Measurements from ENCODE around the gene PPP1R13L.
"Not testable (repeated sequence)": the region's sequence is repeated elsewhere in the genome, so short reads cannot be mapped to it uniquely, and the experiment has no call there.

Gene PPP1R13L

GRCh38 chr19:45340899-45341453, 63.9 kb downstream of the PPP1R13L start:
- Histone ChIP-seq H3K4me1 (ENCODE audit: insufficient read depth, low read length) (no peaks in the 10 kb centered on the region), H3K27ac (ENCODE audit: low read depth, low read length) (no peak overlapping the region), H3K36me3 (ENCODE audit: insufficient read depth, low read length) (no peaks in the 10 kb centered on the region), H3K4me3 (ENCODE audit: low read length) (peak overlapping the region; percentile 59), H3K9ac (ENCODE audit: low read depth, low read length) (no peak overlapping the region), H3K27me3 (ENCODE audit: insufficient read depth, low read length) (peaks cover 25% of the 10 kb centered on the region), H3K9me3 (ENCODE audit: insufficient read depth, low read depth, low read length) (no peaks in the 10 kb centered on the region)
- WGBS: 25% methylated on average over 25 of the region's 25 CpGs

- H3K27ac ChIP-seq (ENCODE audit: low read depth, low read length): no peak within 1 kb of the TSS
- H3K9me3 ChIP-seq (ENCODE audit: insufficient read depth, low read depth, low read length): no peaks in the 10 kb centered on the region
- H3K36me3 ChIP-seq (ENCODE audit: insufficient read depth, low read length): no peaks in the 10 kb centered on the region
- no peak within 1 kb of the TSS for H3K9ac ChIP-seq (ENCODE audit: low read depth, low read length)
- H3K4me1 ChIP-seq (ENCODE audit: insufficient read depth, low read length): no peaks in the 10 kb centered on the region
- 11% methylated on average over 50 of the region's 50 CpGs for WGBS
- H3K27me3 ChIP-seq (ENCODE audit: insufficient read depth, low read length): peaks cover 25% of the 10 kb centered on the region
- H3K4me3 ChIP-seq (ENCODE audit: low read length): peak within 1 kb of the TSS; percentile 59
These were observed 64.5 kb downstream of the PPP1R13L start, which contains the start of gene KLC3 for GRCh38 chr19:45340232-45340898. KLC3 (plus strand) TSS chr19:45340750; CDS start chr19:45345542, 4,792 bp downstream.

GRCh38 chr19:45339629-45340028, 65.2 kb downstream of the PPP1R13L start:
- Histone ChIP-seq H3K9ac (ENCODE audit: low read depth, low read length) (no peak overlapping the region), H3K9me3 (ENCODE audit: insufficient read depth, low read depth, low read length) (no peaks in the 10 kb centered on the region), H3K27ac (ENCODE audit: low read depth, low read length) (no peak overlapping the region), H3K27me3 (ENCODE audit: insufficient read depth, low read length) (peaks cover 25% of the 10 kb centered on the region), H3K4me1 (ENCODE audit: insufficient read depth, low read length) (no peaks in the 10 kb centered on the region), H3K36me3 (ENCODE audit: insufficient read depth, low read length) (no peaks in the 10 kb centered on the region), H3K4me3 (ENCODE audit: low read length) (no peak overlapping the region)
- 84% methylated on average over 4 of the region's 6 CpGs for WGBS

DNA sequence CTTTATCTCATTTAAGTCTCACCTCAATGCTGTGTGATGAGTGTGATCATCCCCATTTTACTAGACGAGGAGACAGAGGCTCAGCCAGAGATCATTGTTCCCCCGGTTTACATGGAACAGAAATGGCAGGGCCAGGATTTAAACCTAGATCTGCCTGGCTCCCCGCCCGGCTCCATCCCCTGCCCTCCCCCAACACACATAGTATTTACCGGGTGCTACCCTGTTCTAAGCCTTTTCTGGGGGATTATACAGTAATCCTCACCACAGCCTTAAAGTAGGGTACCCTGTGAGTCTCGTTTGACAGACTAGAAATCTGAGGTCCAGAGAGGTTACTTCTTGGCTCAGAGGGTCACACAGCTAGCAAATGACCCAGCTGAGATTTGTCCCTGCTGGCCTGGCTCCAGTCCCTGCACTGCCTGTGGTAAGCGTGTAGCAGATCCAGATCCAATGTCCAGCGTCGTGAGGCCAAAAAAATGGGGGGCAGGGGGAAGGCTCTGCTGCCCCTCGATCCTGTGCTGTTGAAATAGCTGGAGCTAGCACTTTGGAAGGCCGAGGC, 68.1 kb downstream of the PPP1R13L start:
- WGBS: 85% methylated on average over 11 of the region's 11 CpGs
- H3K27ac ChIP-seq (ENCODE audit: low read depth, low read length): no peak overlapping the region

DNA sequence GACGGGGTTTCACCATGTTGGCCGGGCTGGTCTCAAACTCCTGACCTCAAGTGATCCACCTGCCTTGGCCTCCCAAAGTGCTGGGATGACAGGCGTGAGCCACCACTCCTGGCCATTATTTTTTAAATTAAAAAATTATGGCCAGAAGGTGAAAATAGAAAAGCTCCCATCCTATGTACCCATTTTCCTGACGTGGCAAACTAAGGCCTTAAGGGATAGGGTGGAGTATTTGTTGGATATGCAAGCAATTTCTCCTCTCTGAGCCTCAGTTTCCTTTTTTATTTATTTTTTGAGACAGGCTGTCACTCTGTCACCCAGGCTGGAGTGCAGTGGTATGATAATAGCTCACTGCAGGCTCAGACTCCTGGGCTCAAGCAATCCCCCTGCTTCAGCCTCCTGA, 70.0 kb downstream of the PPP1R13L start:
- H3K27ac ChIP-seq (ENCODE audit: low read depth, low read length); H3K27me3 ChIP-seq (ENCODE audit: insufficient read depth, low read length); H3K4me3 ChIP-seq (ENCODE audit: low read length); H3K9ac ChIP-seq (ENCODE audit: low read depth, low read length); H3K9me3 ChIP-seq (ENCODE audit: insufficient read depth, low read depth, low read length); H3K36me3 ChIP-seq (ENCODE audit: insufficient read depth, low read length); H3K4me1 ChIP-seq (ENCODE audit: insufficient read depth, low read length): not testable (repeated sequence)
- 88% methylated on average over 3 of the region's 4 CpGs for WGBS

More for the DNA sequence above, 68.1 kb downstream of the PPP1R13L start:
- no peak overlapping the region for H3K4me3 ChIP-seq (ENCODE audit: low read length)
- no peaks in the 10 kb centered on the region for H3K4me1 ChIP-seq (ENCODE audit: insufficient read depth, low read length)
- no peaks in the 10 kb centered on the region for H3K9me3 ChIP-seq (ENCODE audit: insufficient read depth, low read depth, low read length)
- no peak overlapping the region for H3K9ac ChIP-seq (ENCODE audit: low read depth, low read length)
- H3K36me3 ChIP-seq (ENCODE audit: insufficient read depth, low read length): no peaks in the 10 kb centered on the region
- peaks cover 19% of the 10 kb centered on the region for H3K27me3 ChIP-seq (ENCODE audit: insufficient read depth, low read length)

DNA sequence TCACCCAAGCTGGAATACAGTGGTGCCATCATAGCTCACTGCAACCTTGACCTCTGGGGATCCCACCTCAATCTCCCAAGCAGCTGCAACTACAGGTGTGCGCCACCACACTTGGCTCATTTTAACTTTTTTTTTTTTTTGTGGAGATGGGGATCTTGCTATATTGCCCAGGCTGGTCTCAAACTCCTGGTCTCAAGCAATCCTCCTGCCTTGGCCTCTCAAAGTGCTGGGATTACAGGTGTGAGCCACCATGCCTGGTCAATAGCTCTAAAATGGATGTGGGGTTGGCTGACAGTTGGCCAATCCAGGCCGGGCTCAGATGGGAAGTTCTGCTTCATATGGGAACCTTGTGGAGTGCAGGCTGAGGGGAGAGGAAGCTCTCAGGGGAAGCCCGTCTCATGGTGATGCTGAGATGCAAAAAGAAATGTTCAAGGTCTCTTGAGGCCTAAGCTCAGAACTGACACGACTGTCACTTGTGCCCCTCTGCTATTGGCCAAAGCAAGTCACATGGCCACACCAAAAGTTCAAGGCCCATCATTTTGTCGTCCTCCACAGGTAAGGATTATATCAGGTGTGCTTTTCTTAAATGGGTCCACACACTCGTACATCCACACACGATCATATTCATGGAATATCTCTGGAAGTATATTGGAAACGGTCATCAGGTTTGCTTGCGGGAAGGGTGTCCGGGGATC, 71.1 kb downstream of the PPP1R13L start:
- Histone ChIP-seq H3K9me3 (ENCODE audit: insufficient read depth, low read depth, low read length) (no peaks in the 10 kb centered on the region), H3K36me3 (ENCODE audit: insufficient read depth, low read length) (no peaks in the 10 kb centered on the region)
- 87% methylated on average over 10 of the region's 10 CpGs for WGBS

GRCh38 chr19:45331411-45331810, 73.5 kb downstream of the PPP1R13L start:
- H3K27ac ChIP-seq (ENCODE audit: low read depth, low read length): no peak overlapping the region

More for the DNA sequence above, 71.1 kb downstream of the PPP1R13L start:
- no peaks in the 10 kb centered on the region for H3K4me1 ChIP-seq (ENCODE audit: insufficient read depth, low read length)
- H3K27me3 ChIP-seq (ENCODE audit: insufficient read depth, low read length): no peaks in the 10 kb centered on the region
- H3K4me3 ChIP-seq (ENCODE audit: low read length): no peak overlapping the region
- H3K27ac ChIP-seq (ENCODE audit: low read depth, low read length): no peak overlapping the region
- H3K9ac ChIP-seq (ENCODE audit: low read depth, low read length): no peak overlapping the region

More at GRCh38 chr19:45331411-45331810, 73.5 kb downstream of the PPP1R13L start:
- H3K9me3 ChIP-seq (ENCODE audit: insufficient read depth, low read depth, low read length): no peaks in the 10 kb centered on the region
- H3K36me3 ChIP-seq (ENCODE audit: insufficient read depth, low read length): no peaks in the 10 kb centered on the region
- 91% methylated on average over 7 of the region's 7 CpGs for WGBS
- H3K27me3 ChIP-seq (ENCODE audit: insufficient read depth, low read length): no peaks in the 10 kb centered on the region
- no peak overlapping the region for H3K9ac ChIP-seq (ENCODE audit: low read depth, low read length)
- no peaks in the 10 kb centered on the region for H3K4me1 ChIP-seq (ENCODE audit: insufficient read depth, low read length)
- H3K4me3 ChIP-seq (ENCODE audit: low read length): no peak overlapping the region
